ENCODE measurements around the gene SIGLEC10.

DNA sequence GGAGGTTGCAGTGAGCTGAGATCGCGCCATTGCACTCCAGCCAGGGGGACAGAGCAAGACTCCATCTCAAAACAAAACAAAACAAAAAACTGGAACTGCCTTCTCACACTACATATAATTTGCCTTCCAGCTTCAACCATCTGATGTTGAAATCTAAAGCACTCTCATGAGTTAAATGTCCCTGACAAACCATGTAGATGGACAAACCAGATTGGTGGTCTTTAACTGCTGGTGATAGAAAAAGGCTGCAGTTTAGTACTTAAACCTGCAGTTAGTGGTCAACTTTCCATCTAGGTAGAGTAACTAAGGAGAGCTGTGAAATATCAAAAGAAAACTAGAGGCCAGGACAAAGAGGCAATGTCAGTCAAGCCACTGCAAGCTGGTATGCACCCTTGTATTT is 21.3 kb downstream of the SIGLEC10 start:
- TF ChIP-seq POLR2AphosphoS5 (IDR thresholded peaks at IDR 0.05; ENCODE audit: low read depth, low read length), result no peak
- TF ChIP-seq, protein P1, sequence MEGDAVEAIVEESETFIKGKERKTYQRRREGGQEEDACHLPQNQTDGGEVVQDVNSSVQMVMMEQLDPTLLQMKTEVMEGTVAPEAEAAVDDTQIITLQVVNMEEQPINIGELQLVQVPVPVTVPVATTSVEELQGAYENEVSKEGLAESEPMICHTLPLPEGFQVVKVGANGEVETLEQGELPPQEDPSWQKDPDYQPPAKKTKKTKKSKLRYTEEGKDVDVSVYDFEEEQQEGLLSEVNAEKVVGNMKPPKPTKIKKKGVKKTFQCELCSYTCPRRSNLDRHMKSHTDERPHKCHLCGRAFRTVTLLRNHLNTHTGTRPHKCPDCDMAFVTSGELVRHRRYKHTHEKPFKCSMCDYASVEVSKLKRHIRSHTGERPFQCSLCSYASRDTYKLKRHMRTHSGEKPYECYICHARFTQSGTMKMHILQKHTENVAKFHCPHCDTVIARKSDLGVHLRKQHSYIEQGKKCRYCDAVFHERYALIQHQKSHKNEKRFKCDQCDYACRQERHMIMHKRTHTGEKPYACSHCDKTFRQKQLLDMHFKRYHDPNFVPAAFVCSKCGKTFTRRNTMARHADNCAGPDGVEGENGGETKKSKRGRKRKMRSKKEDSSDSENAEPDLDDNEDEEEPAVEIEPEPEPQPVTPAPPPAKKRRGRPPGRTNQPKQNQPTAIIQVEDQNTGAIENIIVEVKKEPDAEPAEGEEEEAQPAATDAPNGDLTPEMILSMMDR (IDR thresholded peaks at IDR 0.05), result no peak
- TF ChIP-seq, protein P2, sequence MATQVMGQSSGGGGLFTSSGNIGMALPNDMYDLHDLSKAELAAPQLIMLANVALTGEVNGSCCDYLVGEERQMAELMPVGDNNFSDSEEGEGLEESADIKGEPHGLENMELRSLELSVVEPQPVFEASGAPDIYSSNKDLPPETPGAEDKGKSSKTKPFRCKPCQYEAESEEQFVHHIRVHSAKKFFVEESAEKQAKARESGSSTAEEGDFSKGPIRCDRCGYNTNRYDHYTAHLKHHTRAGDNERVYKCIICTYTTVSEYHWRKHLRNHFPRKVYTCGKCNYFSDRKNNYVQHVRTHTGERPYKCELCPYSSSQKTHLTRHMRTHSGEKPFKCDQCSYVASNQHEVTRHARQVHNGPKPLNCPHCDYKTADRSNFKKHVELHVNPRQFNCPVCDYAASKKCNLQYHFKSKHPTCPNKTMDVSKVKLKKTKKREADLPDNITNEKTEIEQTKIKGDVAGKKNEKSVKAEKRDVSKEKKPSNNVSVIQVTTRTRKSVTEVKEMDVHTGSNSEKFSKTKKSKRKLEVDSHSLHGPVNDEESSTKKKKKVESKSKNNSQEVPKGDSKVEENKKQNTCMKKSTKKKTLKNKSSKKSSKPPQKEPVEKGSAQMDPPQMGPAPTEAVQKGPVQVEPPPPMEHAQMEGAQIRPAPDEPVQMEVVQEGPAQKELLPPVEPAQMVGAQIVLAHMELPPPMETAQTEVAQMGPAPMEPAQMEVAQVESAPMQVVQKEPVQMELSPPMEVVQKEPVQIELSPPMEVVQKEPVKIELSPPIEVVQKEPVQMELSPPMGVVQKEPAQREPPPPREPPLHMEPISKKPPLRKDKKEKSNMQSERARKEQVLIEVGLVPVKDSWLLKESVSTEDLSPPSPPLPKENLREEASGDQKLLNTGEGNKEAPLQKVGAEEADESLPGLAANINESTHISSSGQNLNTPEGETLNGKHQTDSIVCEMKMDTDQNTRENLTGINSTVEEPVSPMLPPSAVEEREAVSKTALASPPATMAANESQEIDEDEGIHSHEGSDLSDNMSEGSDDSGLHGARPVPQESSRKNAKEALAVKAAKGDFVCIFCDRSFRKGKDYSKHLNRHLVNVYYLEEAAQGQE (IDR thresholded peaks at IDR 0.05; ENCODE audit: insufficient read depth in 1 of 2, low read depth in 2 of 2, low read length in 1 of 2), result no peak
